Activated naive CD4-positive, alpha-beta T cell (primary cell): ENCODE measurements around the gene S100A11.
"Not testable (repeated sequence)": the region's sequence is repeated elsewhere in the genome, so short reads cannot be mapped to it uniquely, and the experiment has no call there.

Source experiments
- DNase-seq, 4 experiments: peaks; one replicate each; lab custom pipeline; 2025; lab: John Stamatoyannopoulos, UW

Gene S100A11

GRCh38 chr1:152036267-152037216 lies at the start of gene S100A11:
S100A11 (minus strand) TSS chr1:152037004; CDS start chr1:152036915, 89 bp downstream.
- peak in 3 of 4 experiments; percentile 22 to 55 (median 29) for DNase-seq

GRCh38 chr1:152084853-152085252 lies 48.0 kb upstream of the S100A11 start:
- no peak for DNase-seq

DNA sequence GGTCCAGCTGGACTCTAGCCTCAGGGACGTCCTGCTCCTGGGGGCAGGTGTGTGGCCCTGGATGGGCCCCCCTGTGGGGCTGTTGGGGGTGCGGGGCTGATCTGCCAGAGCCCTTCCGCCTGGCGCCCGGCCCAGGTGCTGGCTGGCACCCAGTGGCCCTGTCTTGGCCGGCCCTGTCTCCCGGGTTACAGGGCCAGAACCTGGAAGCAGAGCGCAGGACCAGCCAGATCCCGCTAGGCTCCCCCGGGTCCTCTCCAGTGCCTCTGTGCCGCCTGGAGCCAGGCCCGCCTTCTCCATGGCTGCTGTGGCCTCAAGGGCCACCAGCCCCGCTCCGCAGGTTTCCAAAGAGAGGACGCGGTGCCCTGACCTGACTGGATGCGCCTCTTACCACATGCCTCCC lies 44.2 kb upstream of the S100A11 start:
- not testable (repeated sequence) for DNase-seq

- not testable (repeated sequence) for DNase-seq
Observed at GRCh38 chr1:152080494-152080893, 43.7 kb upstream of the S100A11 start.

DNA sequence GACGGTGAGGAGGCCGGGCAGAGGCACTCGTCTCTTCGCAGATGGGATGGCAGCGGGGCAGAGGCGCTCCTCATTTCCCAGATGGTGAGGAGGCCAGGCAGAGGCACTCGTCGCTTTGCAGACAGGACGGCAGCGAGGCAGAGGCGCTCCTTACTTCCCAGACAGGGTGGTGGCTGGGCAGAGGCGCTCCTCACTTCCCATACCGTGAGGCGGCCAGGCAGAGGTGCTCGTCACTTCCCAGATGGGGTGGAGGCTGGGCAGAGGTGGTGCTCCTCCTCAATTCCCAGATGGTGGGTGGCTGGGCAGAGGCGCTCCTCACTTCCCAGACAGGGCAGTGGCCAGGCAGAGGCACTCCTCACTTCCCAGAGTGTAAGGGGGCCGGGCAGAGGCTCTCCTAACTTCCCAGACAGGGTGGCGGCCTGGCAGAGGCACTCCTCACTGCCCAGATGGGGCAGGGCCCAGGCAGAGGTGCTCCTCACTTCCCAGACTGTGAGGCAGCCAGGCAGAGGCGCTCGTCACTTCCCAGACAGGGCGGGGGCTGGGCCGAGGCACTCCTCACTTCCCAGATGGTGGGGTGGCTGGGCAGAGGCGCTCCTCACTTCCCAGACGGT lies 42.1 kb upstream of the S100A11 start:
- DNase-seq, result no peak

DNA sequence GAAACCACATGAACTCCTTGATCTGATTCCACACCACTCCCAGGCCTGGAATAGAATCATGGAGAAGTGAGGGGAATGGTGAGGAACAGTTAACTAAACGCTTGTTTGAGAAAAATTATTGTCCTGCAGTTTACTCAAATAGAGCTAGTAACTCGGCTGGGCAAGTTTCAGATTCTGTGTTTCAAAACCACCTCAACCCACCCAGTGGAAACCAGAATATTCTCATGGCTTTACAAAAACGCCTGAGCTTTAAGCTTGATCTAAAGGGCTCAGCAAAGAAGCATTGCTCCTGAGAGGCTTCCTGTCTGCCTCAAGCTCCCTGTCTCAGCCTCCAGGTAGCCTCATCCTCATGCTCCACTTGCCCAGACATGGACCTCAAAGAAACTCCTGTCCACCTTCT lies 35.5 kb upstream of the S100A11 start:
- DNase-seq, result no peak

DNA sequence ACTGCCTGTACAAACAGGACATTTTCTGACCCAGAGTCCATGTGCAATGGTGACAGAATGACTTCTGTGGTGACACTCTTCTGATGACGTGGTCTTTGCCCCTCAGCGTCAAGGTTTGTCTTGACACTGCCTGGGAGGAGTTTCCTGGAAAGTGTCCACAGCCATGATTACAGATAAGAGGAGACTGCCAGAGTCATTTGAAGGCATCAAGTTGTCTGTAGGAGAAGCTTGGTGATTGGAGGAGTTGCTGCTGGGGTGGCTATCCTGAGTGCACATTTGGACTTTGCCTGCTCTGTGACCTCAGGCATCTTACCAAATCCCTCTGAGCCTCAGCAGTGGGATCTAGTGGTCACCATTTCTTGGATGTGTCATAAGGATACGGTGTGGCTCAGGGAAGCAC lies 34.3 kb upstream of the S100A11 start:
- DNase-seq, result no peak

DNA sequence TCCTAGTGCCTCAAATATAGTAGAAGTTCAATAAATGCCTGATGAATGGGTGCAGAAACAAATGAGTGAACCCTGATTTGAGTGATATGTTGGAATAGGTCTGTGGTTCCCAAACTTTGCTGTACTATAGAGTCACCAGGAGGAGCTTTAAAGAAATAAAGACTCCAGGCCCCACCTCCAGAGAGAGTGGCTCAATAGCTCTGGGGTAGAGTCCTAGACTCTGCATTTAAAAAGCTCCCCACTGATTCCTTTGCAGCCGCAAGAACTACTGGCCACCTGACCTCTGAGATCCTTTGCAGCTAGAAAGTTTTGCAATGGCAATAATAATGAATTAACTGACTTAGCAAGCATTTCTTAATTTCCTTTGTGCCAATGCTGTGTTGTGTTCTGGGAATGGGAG lies 31.1 kb upstream of the S100A11 start:
- no peak for DNase-seq

GRCh38 chr1:152067150-152067549 lies 30.3 kb upstream of the S100A11 start:
- DNase-seq, result no peak

GRCh38 chr1:152061952-152062351 lies 25.1 kb upstream of the S100A11 start:
- no peak for DNase-seq

DNA sequence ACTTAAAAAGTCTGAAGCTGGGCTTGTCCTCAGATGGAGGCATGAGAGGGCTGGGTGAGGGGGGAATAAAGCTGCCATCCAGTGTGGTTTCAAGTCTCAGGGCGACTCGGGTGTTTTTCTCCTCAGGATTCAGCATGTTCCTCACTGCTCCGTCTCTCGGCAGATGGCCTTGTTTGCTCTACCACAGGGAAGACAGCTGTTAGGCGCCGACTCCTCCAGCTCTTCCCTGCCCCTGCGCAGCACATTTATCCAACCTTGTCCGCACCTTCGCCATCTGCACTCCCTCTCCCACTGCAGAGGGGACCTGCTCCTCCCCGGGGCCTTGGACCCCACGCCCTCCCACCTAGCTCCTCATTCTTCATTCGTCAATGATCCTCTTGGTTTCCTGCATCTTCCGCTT lies 16.6 kb upstream of the S100A11 start:
- no peak for DNase-seq

GRCh38 chr1:152052606-152053005 lies 15.8 kb upstream of the S100A11 start:
- DNase-seq, result peak; percentile 57 to 81 (median 79)

DNA sequence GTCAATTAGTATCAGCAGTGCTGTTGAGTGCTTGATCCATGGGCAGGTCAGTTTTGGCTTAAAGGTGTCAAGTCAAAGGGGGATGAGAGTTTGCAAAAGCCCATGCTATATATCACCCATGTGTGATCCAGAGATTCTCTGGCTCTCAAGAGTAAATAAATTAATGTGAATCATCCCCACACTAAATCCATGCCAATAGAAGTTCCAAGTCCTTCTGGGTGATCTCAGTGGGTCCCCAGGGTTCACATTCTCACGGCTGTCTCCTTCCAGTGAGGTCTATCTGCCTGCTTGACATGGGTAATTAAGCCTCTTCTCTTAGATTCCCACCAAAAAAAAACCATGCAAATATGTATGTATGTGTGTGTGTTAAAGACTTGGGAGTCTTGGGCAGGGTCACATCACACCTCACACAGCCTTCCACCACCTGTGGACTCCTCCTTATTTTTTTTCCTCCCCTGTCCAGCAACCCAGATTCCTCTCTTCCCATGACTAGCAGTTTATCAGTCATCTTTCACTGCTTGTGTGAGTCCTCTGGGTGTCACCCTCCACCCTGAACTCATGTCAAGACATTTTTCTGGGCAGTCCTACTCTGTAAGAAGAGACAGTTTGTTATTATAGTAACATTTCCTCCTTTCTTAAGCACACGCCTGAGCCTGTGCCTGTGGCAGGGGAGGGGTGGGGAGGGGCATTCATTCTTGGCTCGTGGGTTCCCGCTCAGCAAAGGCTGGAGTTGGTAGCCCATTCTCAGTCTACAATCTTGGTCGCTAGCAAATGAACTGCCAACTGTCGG lies 14.3 kb upstream of the S100A11 start:
- no peak for DNase-seq

DNA sequence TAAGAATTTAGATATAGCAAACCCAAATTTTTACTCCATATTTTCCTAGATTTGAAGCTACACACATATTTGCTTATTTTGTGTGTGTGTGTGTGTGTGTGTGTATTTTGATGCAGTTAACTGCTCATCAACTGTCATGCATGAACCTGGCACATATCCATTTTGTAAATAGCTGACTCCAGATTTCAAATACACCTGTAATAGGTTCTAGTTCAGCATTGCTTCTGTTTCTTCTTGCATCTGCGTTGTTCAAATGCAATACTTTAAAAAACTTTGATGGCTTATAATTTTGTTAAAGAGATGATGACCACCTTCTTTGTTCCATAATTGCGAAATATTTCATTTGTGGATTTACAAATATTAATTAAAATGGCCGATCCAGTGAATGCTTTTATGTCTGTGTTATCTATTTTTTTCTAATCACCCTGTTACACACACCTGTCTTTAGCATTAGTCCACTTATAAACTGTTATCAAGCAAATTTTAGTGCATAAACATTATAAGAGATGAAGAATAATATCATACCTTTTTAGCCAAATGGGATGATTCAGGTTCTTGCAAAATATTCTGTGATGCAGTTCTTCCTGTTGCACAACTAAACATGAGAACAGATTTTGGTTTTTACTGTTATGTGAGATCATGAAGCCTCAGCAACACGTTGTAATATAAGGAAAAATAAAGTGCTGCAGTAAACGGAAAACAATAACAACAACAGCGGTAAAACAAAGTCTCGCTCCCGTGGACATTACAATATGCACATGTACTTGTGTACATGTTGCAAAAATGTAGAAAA lies 12.7 kb upstream of the S100A11 start:
- DNase-seq, result no peak

DNA sequence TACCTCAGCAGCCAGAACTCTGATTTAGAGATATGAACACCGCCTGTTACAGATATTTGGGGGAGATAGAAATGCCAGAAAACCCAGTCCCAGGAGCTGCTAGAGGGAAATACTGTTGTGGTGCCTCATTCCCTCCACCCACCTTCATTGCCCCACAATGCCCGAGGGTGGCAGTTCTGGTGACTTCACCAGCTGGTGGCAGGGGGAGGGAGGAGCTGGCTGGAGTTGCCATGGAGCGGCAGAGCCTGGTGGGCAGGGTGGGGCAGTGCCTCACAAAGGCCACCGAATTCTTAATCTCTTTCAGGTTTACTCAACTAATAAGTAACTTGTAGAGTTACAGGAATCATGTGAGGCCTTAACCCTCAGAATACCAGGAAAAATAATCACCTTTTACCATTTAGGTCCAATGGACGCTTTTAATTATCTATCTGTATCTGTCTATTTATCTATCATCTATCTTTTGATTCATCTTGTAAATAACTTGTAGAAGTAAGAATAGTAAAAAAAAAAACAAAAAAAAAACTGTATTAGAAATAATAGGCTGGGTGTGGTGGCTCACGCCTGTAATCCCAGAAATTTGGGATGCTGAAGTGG lies 11.7 kb upstream of the S100A11 start:
- DNase-seq, result peak in 2 of 4 experiments; percentile 31 to 53

DNA sequence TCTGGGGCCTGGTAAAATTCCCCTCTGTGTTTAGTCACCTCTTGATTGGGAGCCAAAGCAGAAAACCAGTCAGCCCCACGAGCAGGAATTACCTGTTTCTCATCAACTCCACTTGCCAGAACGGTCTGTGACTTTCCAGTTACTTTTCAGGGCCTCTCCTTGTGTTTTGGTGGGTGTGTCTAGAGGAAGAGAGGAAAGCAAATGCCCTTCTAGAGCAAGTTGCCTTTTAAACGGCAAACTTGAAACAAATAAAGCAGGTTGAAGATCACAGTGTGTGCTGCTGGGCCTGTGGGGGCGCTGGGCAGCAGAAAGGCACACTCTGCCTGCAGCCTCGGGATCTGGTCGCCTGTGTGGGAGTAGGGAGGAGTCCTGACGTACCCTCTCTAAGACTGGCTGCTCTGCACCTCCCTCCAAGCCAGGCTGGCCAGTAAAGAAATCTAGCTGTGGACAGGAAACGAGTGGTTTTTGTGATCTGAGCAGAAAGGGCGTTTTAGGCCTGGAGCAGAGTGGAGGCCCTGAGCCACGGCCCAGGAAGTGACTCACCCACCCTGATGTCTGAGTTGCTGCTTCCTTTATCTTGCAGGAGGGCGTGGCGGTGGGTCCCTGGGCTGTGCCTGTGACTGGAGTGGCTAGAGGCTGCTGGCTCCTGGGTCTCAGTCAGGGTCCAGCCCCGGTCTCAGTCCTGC lies 11.1 kb upstream of the S100A11 start:
- peak; percentile 42 to 74 (median 62) for DNase-seq

DNA sequence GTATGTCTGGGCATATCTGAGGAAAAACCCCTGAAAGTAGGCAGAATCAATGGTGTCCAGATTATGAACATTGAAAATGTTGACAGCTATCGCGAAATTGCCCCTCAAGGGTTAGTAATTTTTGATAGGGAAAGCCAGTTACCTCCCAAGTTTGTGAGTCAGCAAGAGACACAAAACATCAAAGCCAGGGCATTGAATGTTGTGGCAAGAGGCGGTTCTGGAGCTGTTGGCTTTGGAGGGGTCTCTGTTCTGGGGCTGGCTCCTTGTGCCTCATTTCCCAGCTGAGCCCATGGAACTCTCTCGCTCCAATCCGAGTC lies 10.6 kb upstream of the S100A11 start:
- DNase-seq, result no peak

DNA sequence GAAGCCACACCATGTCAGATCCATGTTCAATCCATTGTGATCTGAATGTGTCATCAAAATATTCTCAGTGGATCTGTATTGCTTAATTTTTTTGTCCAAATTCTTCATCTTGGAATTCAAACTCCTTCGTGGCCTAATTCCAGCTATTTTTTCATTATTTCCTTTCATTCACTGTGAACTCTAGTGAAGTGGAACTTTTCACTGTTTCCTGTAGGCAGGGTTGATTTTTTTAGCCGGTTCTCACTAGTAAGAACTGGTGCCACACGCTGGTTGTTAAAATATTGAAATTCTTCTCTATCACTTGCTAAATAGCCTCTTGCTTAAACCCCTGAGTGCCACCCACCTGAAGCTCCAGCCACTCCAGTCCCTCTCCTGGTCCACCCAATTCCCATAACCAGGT lies 7.6 kb upstream of the S100A11 start:
- DNase-seq, result no peak

DNA sequence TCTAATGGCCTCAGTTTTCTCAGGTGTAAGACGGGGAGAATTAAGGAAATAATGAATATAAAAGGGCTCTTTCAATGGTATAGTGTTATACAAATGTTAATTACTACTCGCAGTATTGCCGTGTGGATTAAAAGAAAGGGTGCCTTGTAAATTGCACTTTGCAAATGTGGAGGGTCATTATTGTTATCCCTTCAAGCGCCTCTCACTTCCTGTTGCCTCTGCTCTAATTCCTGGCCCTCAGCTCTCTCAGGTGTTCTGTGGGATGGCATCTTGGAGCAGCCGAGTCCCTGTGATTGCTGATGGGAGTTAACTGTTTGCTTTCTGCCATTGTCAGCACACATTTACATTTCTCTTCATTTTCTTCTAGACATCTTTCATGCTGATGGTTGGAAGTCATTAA lies 7.1 kb upstream of the S100A11 start:
- DNase-seq, result no peak

DNA sequence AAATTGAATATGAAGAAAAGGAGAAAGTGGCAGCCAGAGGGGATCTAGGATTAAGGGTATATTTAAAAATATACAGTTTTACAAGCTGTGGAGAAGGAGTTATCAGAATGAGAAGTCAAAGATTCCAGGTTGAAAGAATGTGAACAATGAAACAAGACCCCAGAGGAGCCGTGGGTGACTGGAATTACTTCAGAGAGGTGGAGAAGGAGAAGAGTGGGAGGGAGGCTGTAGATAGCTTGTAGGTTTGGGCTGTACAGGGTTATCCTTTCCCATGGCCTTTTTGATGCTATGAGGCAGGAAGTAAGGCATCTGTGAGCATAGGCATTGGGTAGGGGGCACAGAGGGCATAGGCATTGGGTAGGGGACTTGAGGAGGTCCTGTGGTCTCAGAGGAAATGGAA lies 5.2 kb upstream of the S100A11 start:
- no peak for DNase-seq

DNA sequence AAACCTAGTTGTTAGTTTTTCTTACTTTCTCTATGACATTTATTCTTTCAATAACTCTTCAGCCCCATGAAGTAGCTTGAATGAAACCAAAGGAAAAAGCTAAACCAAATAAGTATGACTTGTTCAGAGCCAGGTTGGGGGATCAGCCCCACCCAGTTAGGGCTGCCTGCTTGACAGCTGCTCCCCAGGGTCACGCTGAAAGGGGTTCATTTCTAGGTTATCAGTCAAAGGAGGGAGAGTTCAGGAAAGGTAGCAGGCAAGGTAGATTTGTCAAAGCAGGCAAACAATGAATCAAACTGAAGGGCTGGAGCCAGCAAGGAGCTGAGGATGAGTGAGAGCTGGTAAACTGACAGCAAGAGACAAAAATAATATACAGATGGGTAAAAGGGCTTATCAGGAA lies 3.1 kb upstream of the S100A11 start:
- DNase-seq, result no peak
